ENCODE results near the gene LUC7L2.

GRCh38 chr7:139439375-139439774 lies 79.7 kb downstream of the LUC7L2 start:
- no peak for TF ChIP-seq GATA3 (IDR thresholded peaks at IDR 0.05; ENCODE audit: low read depth, low read length)
- TF ChIP-seq GATA2 (IDR thresholded peaks at IDR 0.05; ENCODE audit: low read depth, low read length), result no peak
